IMR-90 (cell line): ENCODE measurements around the gene ITM2B. TPM values are rescaled to one million over a fixed set of nuclear protein-coding genes. Genes with fewer than 3 reads are reported as not detected.
"Not testable (repeated sequence)": the region's sequence is repeated elsewhere in the genome, so short reads cannot be mapped to it uniquely, and the experiment has no call there.

Source experiments
- ATAC-seq: fragments of 200-7000 bp; cut with Tn5 transposase; 2 replicates; pipeline ENCODE4 v1.9.1; 2020; ENCODE audit warnings: low read depth, mild to moderate bottlenecking, moderate library complexity
- BruUV-seq: library from RNA; stranded (reverse); fragments of 400-500 nt; replicated peaks from 2 replicates; lab custom pipeline; 2021; lab: Mats Ljungman, UMichigan
- CTCF ChIA-PET: fragments of 300-600 bp; formaldehyde crosslinking; extraction: SDS; loops from one replicate; lab custom pipeline; 2021; ENCODE audit warnings: antibody characterized with exemption; lab: Yijun Ruan, JAX
- POLR2A ChIA-PET: fragments of 300-600 bp; sonication (Branson Sonifier 250); formaldehyde crosslinking; loops from one replicate; lab custom pipeline; 2022; ENCODE audit warnings: antibody characterized with exemption; ENCODE audit not compliant: unreplicated experiment; lab: Charles Lee
- DNase-seq: peaks from one replicate; pipeline ENCODE4 v3.0.0; 2013
- H2AFZ ChIP-seq: replicated peaks from 2 replicates; pipeline ENCODE3; 2013; ENCODE audit warnings: low read length, mild to moderate bottlenecking; ENCODE audit not compliant: poor library complexity
- H2AK5ac ChIP-seq: 2 replicates; pipeline ENCODE4 v1.6.1; 2013; ENCODE audit warnings: low read depth, low read length, inconsistent platforms
- H2AK9ac ChIP-seq: replicated peaks from 2 replicates; pipeline ENCODE3; 2013; ENCODE audit warnings: mild to moderate bottlenecking, low read depth, low read length, moderate library complexity; ENCODE audit not compliant: poor library complexity
- H2BK120ac ChIP-seq: 2 replicates; pipeline ENCODE4 v1.6.1; 2013; ENCODE audit warnings: low read depth, low read length, inconsistent platforms
- H2BK15ac ChIP-seq: 3 replicates; pipeline ENCODE4 v1.6.1; 2013; ENCODE audit warnings: low read depth, low read length, inconsistent platforms
- H2BK20ac ChIP-seq: 2 replicates; pipeline ENCODE4 v1.6.1; 2013; ENCODE audit warnings: low read depth, mild to moderate bottlenecking, inconsistent platforms, low read length, moderate library complexity
- H2BK5ac ChIP-seq: 2 replicates; pipeline ENCODE4 v1.6.1; 2013; ENCODE audit warnings: mild to moderate bottlenecking, low read depth, low read length, inconsistent platforms; ENCODE audit not compliant: poor library complexity, severe bottlenecking
- H3K14ac ChIP-seq: replicated peaks from 2 replicates; pipeline ENCODE4 v1.6.1; 2013; ENCODE audit warnings: low read depth, low read length, inconsistent platforms
- H3K18ac ChIP-seq: 2 replicates; pipeline ENCODE4 v1.6.1; 2013; ENCODE audit warnings: low read depth, low read length, control low read depth
- H3K23ac ChIP-seq: 2 replicates; pipeline ENCODE4 v1.6.1; 2013; ENCODE audit warnings: low read depth, low read length, inconsistent platforms
- H3K27ac ChIP-seq: 2 replicates; pipeline ENCODE4 v1.5.1; 2013; ENCODE audit warnings: mild to moderate bottlenecking, control low read depth, low read length; ENCODE audit not compliant: insufficient read depth
- H3K27me3 ChIP-seq: 2 replicates; pipeline ENCODE4 v1.6.1; 2013; ENCODE audit warnings: low read length; ENCODE audit not compliant: control insufficient read depth, insufficient read depth
- H3K36me3 ChIP-seq: 2 replicates; pipeline ENCODE4 v1.6.1; 2013; ENCODE audit warnings: low read length, mixed read lengths; ENCODE audit not compliant: control insufficient read depth, insufficient read depth
- H3K4ac ChIP-seq: 2 replicates; pipeline ENCODE4 v1.6.1; 2013; ENCODE audit warnings: low read depth, low read length, inconsistent platforms
- H3K4me1 ChIP-seq: 2 replicates; pipeline ENCODE4 v1.6.1; 2013; ENCODE audit warnings: low read length, mixed read lengths; ENCODE audit not compliant: control insufficient read depth, insufficient read depth
- H3K4me2 ChIP-seq: 2 replicates; pipeline ENCODE4 v1.6.1; 2013; ENCODE audit warnings: low read depth, mild to moderate bottlenecking, control low read depth, low read length, moderate library complexity
- H3K4me3 ChIP-seq: 2 replicates; pipeline ENCODE4 v1.5.1; 2013; ENCODE audit warnings: low read depth, mild to moderate bottlenecking, control low read depth, low read length, moderate library complexity; ENCODE audit not compliant: insufficient read depth
- H3K56ac ChIP-seq: 2 replicates; pipeline ENCODE4 v1.6.1; 2013; ENCODE audit warnings: low read length, inconsistent platforms; ENCODE audit not compliant: insufficient read depth; ENCODE audit errors: extremely low read depth
- H3K79me1 ChIP-seq, 2 experiments: 2 replicates each; pipeline ENCODE4 v1.6.1; 2013; ENCODE audit warnings: low read length in 2 of 2, inconsistent platforms in 1 of 2, low read depth in 1 of 2
- H3K9ac ChIP-seq: 2 replicates; pipeline ENCODE4 v1.6.1; 2013; ENCODE audit warnings: low read depth, low read length, control low read depth
- H3K9me1 ChIP-seq: 2 replicates; pipeline ENCODE4 v1.6.1; 2013; ENCODE audit warnings: low read length, inconsistent platforms; ENCODE audit not compliant: insufficient read depth
- H3K9me3 ChIP-seq: 2 replicates; pipeline ENCODE4 v1.6.1; 2013; ENCODE audit warnings: low read length; ENCODE audit not compliant: control insufficient read depth, insufficient read depth
- H4K20me1 ChIP-seq: 2 replicates; pipeline ENCODE4 v1.6.1; 2013; ENCODE audit warnings: low read length, inconsistent platforms; ENCODE audit not compliant: insufficient read depth
- H4K5ac ChIP-seq: 2 replicates; pipeline ENCODE4 v1.6.1; 2013; ENCODE audit warnings: mild to moderate bottlenecking, low read depth, low read length, control low read depth
- H4K8ac ChIP-seq, 2 experiments: 2 replicates each; pipeline ENCODE4 v1.6.1; 2013; ENCODE audit warnings: low read depth in 2 of 2, low read length in 2 of 2, control low read depth in 1 of 2, inconsistent platforms in 1 of 2
- H4K91ac ChIP-seq: 2 replicates; pipeline ENCODE4 v1.6.1; 2013; ENCODE audit warnings: low read depth, low read length, inconsistent platforms; ENCODE audit not compliant: insufficient read depth
- CEBPB ChIP-seq: IDR thresholded peaks from 2 replicates; pipeline ENCODE4 v1.6.1; 2012; ENCODE audit warnings: low read depth, low read length, improper control_type of control experiment
- WGBS, 2 experiments: methylation state at CpG; one replicate each; pipeline versions ENCODE4 v1.1.5 to v1.1.7; 2013; ENCODE audit warnings: missing lambda C conversion rate in 2 of 2; ENCODE audit not compliant: insufficient read length in 1 of 2; ENCODE audit errors: extremely low coverage in 2 of 2; 5-methylcytosine and 5-hydroxymethylcytosine counted together
- dilution Hi-C: fragments of 300-500 bp; cut with HindIII; formaldehyde crosslinking; loops from one replicate; pipeline ENCODE4 v1.14.3; 2018; ENCODE audit warnings: low sequenced_read_pairs; ENCODE audit not compliant: unreplicated experiment
- in situ Hi-C: fragments of 300-500 bp; cut with MboI; formaldehyde crosslinking; loops from 3 replicates; pipeline ENCODE4 v1.14.3; 2019; ENCODE audit warnings: low sequenced_read_pairs, inconsistent platforms, mixed read lengths
- intact Hi-C: fragments of 100-400 bp; cut with micrococcal nuclease; formaldehyde crosslinking; loops from 2 replicates; pipeline ENCODE4 v1.10.0; 2022
- polyA plus RNA-seq, 3 experiments: library from polyadenylated mRNA; depleted of rRNA; stranded (reverse); fragments of >200 nt; gene quantifications; 2 replicates each; pipeline ENCODE4 v1.2.3, GENCODE V29; 2012; ENCODE audit warnings: low replicate concordance in 1 of 3
- total RNA-seq: library from RNA; depleted of rRNA; stranded (reverse); fragments of >200 nt; gene quantifications from 2 replicates; pipeline ENCODE4 v1.2.3, GENCODE V29; 2012

The ITM2B gene
- total and polyA plus RNA-seq, 2 of the 4 experiments (the other 2 are of a cell fraction): 51.1 to 158 TPM

GRCh38 chr13:48239369-48239768 lies 6.4 kb downstream of the ITM2B start:
- H2AK9ac ChIP-seq, H3K27me3 ChIP-seq, H4K8ac ChIP-seq, H3K4me1 ChIP-seq, POLR2A ChIA-PET, BruUV-seq, H3K4me2 ChIP-seq, H3K18ac ChIP-seq, H3K9me3 ChIP-seq, H4K5ac ChIP-seq, dilution Hi-C loops, H4K91ac ChIP-seq, H3K4ac ChIP-seq, H3K36me3 ChIP-seq, H3K56ac ChIP-seq, ATAC-seq, H2BK15ac ChIP-seq, H3K4me3 ChIP-seq, H2AFZ ChIP-seq, H3K27ac ChIP-seq, DNase-seq, H2AK5ac ChIP-seq, H3K9ac ChIP-seq, H3K9me1 ChIP-seq, H3K23ac ChIP-seq, H3K14ac ChIP-seq, in situ Hi-C loops, H2BK120ac ChIP-seq, H2BK5ac ChIP-seq, H2BK20ac ChIP-seq: not testable (repeated sequence)
- TF ChIP-seq CEBPB: peak; percentile 79
- H3K79me1 ChIP-seq: peaks cover 16 to 42% of the 10 kb centered on the region in 2 experiments
- intact Hi-C loops: loop anchor here (5.0 to 10.0 kb wide), 2 partner anchors 343 to 525 kb away; no protein-coding TSS in a partner anchor
- no CpG with 5 or more reads among the region's 6 CpGs for WGBS, 2 experiments
- CTCF ChIA-PET: interaction anchor here (0.7 kb wide), 1 partner anchor 871 kb away, joined by 3 read pairs; no protein-coding TSS in a partner anchor
- H4K20me1 ChIP-seq: peaks cover 17% of the 10 kb centered on the region; the same call in 1 of the 2 replicates
